Smooth muscle cell (in vitro differentiated cells): ENCODE results near the gene SV2B. TPM values are rescaled to one million over a fixed set of nuclear protein-coding genes. Genes with fewer than 3 reads are reported as not detected.

Experiments
- DNase-seq: peaks from one replicate; lab custom pipeline; 2025; ENCODE audit not compliant: unreplicated experiment; lab: John Stamatoyannopoulos, UW
- H2AFZ ChIP-seq: fragments of 200-600 bp; sonication (generic); 2 replicates; pipeline ENCODE4 v1.6.0; 2016; ENCODE audit warnings: antibody characterized with exemption, low read depth, mild to moderate bottlenecking
- H3F3A ChIP-seq: fragments of 200-600 bp; sonication (generic); 2 replicates; pipeline ENCODE4 v1.6.0; 2017; ENCODE audit warnings: antibody characterized with exemption, low read depth
- H3K27ac ChIP-seq: fragments of 200-600 bp; sonication (generic); 2 replicates; pipeline ENCODE4 v1.5.1; 2016; ENCODE audit warnings: low read depth, mild to moderate bottlenecking
- H3K27me3 ChIP-seq: fragments of 200-600 bp; sonication (generic); 2 replicates; pipeline ENCODE4 v1.6.1; 2016; ENCODE audit warnings: low read depth, mild to moderate bottlenecking
- H3K36me3 ChIP-seq: fragments of 200-600 bp; sonication (generic); 2 replicates; pipeline ENCODE4 v1.5.1; 2016; ENCODE audit warnings: low read depth
- H3K4me1 ChIP-seq: fragments of 200-600 bp; sonication (generic); 2 replicates; pipeline ENCODE4 v1.5.1; 2016; ENCODE audit warnings: low read depth
- H3K4me2 ChIP-seq: fragments of 200-600 bp; sonication (generic); 2 replicates; pipeline ENCODE4 v1.6.0; 2016; ENCODE audit warnings: mild to moderate bottlenecking
- H3K4me3 ChIP-seq: fragments of 200-600 bp; sonication (generic); 2 replicates; pipeline ENCODE4 v1.5.1; 2016; ENCODE audit warnings: mild to moderate bottlenecking
- H3K79me2 ChIP-seq: fragments of 200-600 bp; sonication (generic); 2 replicates; pipeline ENCODE4 v1.6.0; 2016; ENCODE audit warnings: low read depth, mild to moderate bottlenecking
- H3K9ac ChIP-seq: fragments of 200-600 bp; sonication (generic); 2 replicates; pipeline ENCODE4 v1.6.0; 2016; ENCODE audit warnings: low read depth
- H3K9me3 ChIP-seq: fragments of 200-600 bp; sonication (generic); replicated peaks from 2 replicates; pipeline ENCODE4 v1.5.1; 2016; ENCODE audit warnings: low read depth
- H4K20me1 ChIP-seq: fragments of 200-600 bp; sonication (generic); 2 replicates; pipeline ENCODE4 v1.6.0; 2016; ENCODE audit warnings: low read depth
- WGBS: methylation state at CpG from one replicate; pipeline ENCODE4 v1.1.7; 2016; ENCODE audit warnings: low lambda C conversion rate; 5-methylcytosine and 5-hydroxymethylcytosine counted together
- polyA plus RNA-seq: library from polyadenylated mRNA; unstranded; fragments of >200 nt; fragmentation: Nextera tagmentation; extraction: Ambion mirVana; gene quantifications from 2 replicates; pipeline ENCODE4 v1.2.1, GENCODE V29; 2016
- total RNA-seq: library from RNA; depleted of rRNA; stranded (reverse); fragments of >200 nt; gene quantifications from 2 replicates; pipeline ENCODE4 v1.2.3, GENCODE V29; 2014
- TF ChIP-seq, protein P1 (sequence below): fragments of 200-600 bp; sonication (generic); IDR thresholded peaks from 2 replicates; pipeline ENCODE4 v1.5.1; 2017; ENCODE audit warnings: borderline replicate concordance, mild to moderate bottlenecking, antibody characterized with exemption; ENCODE audit not compliant: insufficient read depth, poor library complexity, severe bottlenecking

SV2B gene, protein sequence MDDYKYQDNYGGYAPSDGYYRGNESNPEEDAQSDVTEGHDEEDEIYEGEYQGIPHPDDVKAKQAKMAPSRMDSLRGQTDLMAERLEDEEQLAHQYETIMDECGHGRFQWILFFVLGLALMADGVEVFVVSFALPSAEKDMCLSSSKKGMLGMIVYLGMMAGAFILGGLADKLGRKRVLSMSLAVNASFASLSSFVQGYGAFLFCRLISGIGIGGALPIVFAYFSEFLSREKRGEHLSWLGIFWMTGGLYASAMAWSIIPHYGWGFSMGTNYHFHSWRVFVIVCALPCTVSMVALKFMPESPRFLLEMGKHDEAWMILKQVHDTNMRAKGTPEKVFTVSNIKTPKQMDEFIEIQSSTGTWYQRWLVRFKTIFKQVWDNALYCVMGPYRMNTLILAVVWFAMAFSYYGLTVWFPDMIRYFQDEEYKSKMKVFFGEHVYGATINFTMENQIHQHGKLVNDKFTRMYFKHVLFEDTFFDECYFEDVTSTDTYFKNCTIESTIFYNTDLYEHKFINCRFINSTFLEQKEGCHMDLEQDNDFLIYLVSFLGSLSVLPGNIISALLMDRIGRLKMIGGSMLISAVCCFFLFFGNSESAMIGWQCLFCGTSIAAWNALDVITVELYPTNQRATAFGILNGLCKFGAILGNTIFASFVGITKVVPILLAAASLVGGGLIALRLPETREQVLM
- total RNA-seq (not detected in 2 replicates), polyA plus RNA-seq (not detected in 2 replicates)

DNA sequence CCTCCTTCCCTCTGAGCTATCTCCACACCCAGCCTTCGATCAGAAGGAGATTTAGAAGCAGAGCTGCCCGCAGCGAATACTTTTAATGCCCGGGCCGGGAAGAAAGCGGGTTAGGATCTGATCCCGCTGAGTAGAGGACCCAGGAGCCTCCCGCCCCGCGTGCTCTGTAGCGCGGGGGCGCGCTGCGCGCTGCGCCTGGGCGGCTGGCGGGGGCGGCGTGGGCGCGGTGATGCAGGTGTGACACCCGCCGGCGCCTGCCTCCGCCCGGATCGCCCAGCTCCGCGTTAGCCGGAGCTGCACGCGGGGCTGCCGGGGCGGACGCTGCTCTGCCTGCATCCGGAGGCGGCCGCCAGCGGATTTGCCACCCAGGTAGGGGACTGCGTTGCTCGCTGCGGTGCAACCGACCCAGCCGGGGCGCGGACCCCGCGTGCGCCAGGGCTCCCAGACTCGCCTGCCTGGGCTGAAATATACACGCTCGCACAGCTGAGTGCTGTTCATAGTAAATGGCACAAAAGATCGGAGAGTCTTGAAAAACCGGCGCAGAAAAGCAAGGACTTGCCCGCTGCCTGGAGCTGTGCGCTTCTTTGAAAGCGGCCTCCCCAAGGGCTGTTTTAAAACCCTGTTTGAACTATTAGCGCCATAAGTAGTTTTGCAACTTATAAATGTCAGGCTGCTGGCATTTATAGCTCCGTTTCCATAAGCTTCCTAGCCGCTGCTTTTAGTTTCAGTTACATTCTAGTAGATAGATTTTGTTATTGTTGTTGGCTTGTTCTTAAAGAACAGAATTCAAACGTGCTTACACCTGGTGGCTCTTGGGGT lies at the start of gene SV2B:
SV2B (plus strand) TSS at position 263 of the 819 bp plus-strand sequence. CDS start 126,007 bp downstream, outside the sequence.
- Histone ChIP-seq H3F3A (no peaks in the 10 kb centered on the region), H3K4me3 (peak within 1 kb of the TSS; percentile 54), H3K4me1 (peaks cover 8% of the 10 kb centered on the region), H4K20me1 (no peaks in the 10 kb centered on the region), H3K9me3 (no peaks in the 10 kb centered on the region), H3K27me3 (peaks cover 85% of the 10 kb centered on the region), H2AFZ (peak within 1 kb of the TSS; percentile 65), H3K79me2 (no peaks in the 10 kb centered on the region), H3K9ac (no peak within 1 kb of the TSS), H3K4me2 (peak within 1 kb of the TSS; percentile 96), H3K27ac (no peak within 1 kb of the TSS), H3K36me3 (no peaks in the 10 kb centered on the region)
- DNase-seq, result no peak
- 2% methylated on average over 64 of the region's 64 CpGs for WGBS
- TF ChIP-seq, protein P1, sequence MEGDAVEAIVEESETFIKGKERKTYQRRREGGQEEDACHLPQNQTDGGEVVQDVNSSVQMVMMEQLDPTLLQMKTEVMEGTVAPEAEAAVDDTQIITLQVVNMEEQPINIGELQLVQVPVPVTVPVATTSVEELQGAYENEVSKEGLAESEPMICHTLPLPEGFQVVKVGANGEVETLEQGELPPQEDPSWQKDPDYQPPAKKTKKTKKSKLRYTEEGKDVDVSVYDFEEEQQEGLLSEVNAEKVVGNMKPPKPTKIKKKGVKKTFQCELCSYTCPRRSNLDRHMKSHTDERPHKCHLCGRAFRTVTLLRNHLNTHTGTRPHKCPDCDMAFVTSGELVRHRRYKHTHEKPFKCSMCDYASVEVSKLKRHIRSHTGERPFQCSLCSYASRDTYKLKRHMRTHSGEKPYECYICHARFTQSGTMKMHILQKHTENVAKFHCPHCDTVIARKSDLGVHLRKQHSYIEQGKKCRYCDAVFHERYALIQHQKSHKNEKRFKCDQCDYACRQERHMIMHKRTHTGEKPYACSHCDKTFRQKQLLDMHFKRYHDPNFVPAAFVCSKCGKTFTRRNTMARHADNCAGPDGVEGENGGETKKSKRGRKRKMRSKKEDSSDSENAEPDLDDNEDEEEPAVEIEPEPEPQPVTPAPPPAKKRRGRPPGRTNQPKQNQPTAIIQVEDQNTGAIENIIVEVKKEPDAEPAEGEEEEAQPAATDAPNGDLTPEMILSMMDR, result no peak

DNA sequence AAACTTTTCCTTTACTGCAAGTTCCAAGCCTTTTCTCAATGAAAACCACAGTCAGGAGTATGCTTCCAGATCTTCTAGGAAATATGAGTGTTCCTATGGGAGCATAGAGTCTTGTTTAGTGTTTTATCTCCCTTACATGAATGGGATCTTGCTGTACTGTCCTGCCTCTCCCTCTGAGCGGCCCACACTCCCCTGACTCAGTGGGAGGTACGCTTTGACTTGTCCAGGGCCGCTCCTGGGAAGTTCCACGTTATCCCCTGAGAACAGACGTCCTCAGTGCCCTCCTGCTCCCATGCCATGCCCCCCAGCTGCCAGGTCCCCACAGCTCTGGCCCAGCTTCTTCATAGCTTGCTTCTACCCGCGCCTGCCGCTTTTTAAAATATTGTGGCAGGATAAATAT lies 48.8 kb upstream of the SV2B start:
- H2AFZ ChIP-seq, result no peak overlapping the region
- no peaks in the 10 kb centered on the region for H3K4me1 ChIP-seq
- no peak overlapping the region for H3K27ac ChIP-seq
- TF ChIP-seq, protein P1, result no peak
- 63% methylated on average over 8 of the region's 8 CpGs for WGBS
- no peaks in the 10 kb centered on the region for H3K36me3 ChIP-seq
- H3K79me2 ChIP-seq, result no peaks in the 10 kb centered on the region
- no peak for DNase-seq
- H3K4me3 ChIP-seq, result no peak overlapping the region
- peaks cover 38% of the 10 kb centered on the region for H3K27me3 ChIP-seq
- no peak overlapping the region for H3K4me2 ChIP-seq
- no peak overlapping the region for H3K9ac ChIP-seq
- no peaks in the 10 kb centered on the region for H3F3A ChIP-seq
- H4K20me1 ChIP-seq, result no peaks in the 10 kb centered on the region
- H3K9me3 ChIP-seq, result no peaks in the 10 kb centered on the region

DNA sequence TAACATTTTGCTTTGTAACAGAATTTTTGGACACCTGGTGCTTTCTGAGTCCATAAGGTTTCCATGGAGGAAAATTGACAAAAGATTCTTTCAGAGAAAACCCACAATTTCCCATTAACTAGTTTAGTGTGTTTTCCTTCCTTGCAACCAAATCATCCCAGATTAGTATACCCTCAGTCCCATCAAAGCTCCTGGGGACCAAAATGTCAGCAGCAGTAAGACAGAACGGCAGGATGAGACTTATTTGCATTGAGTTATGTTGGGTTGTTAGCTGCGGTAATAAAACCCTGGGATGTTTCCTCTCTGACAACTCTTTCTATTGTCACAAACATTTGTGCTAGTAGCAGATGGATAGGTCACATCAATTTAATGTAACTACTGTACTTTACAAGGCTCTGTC lies 45.2 kb upstream of the SV2B start:
- no peak for DNase-seq
- TF ChIP-seq, protein P1, result no peak
- no peaks in the 10 kb centered on the region for H3K36me3 ChIP-seq

More for the DNA sequence above, 45.2 kb upstream of the SV2B start:
- Histone ChIP-seq H3K27me3 (peaks cover 73% of the 10 kb centered on the region), H3F3A (no peaks in the 10 kb centered on the region), H3K79me2 (no peaks in the 10 kb centered on the region), H3K4me1 (no peaks in the 10 kb centered on the region), H4K20me1 (no peaks in the 10 kb centered on the region), H3K4me3 (no peak overlapping the region), H3K9me3 (no peaks in the 10 kb centered on the region), H2AFZ (no peak overlapping the region), H3K4me2 (no peak overlapping the region), H3K9ac (no peak overlapping the region), H3K27ac (no peak overlapping the region)
- WGBS, result 79% methylated on average over 2 of the region's 2 CpGs
